ENCODE measurements around the gene SLPI. TPM values are rescaled to one million over a fixed set of nuclear protein-coding genes. Genes with fewer than 3 reads are reported as not detected.

Gene SLPI
- total RNA-seq, 3 donors from 2014 or later (not counting 1 experiment from before 2014, with no cell fraction given) = 0.90 TPM; not detected in 2

GRCh38 chr20:45275338-45275737, 21.0 kb upstream of the SLPI start:
- ATAC-seq = no peak
- 89% methylated on average over 2 of the region's 3 CpGs for WGBS (ENCODE audit: insufficient coverage)

GRCh38 chr20:45269754-45270270, 15.4 kb upstream of the SLPI start:
- DNase-seq = no peak
- intact Hi-C loops (cut with micrococcal nuclease) = no loop called here
- peaks cover 2% of the 10 kb centered on the region for H3K27me3 ChIP-seq (ENCODE audit: control insufficient read depth, insufficient read depth, low read length)
- no peak overlapping the region for H3K27ac Mint-ChIP-seq
- no peak overlapping the region for H3K27ac ChIP-seq (ENCODE audit: low read length)
- no peaks in the 10 kb centered on the region for H3K4me1 Mint-ChIP-seq
- H3K27me3 Mint-ChIP-seq (ENCODE audit: low read depth in 2 of 2) = peaks cover 19 to 76% of the 10 kb centered on the region in 2 donors
- 80% methylated on average over 4 of the region's 4 CpGs for WGBS (ENCODE audit: insufficient coverage)
- no peak for ATAC-seq
- no peaks in the 10 kb centered on the region for H3K36me3 ChIP-seq (ENCODE audit: control insufficient read depth, insufficient read depth, low read length)
- H3K4me3 Mint-ChIP-seq = no peak overlapping the region
- no peaks in the 10 kb centered on the region for H3K9me3 ChIP-seq (ENCODE audit: control insufficient read depth, insufficient read depth, low read length)
- H3K9me3 Mint-ChIP-seq = no peaks in the 10 kb centered on the region
- H3K4me3 ChIP-seq (ENCODE audit: low read length) = no peak overlapping the region
- H3K36me3 Mint-ChIP-seq = no peaks in the 10 kb centered on the region
- TF ChIP-seq CTCF (IDR thresholded peaks at IDR 0.05) = no peak
- H3K4me1 ChIP-seq (ENCODE audit: control insufficient read depth, insufficient read depth, low read length) = no peaks in the 10 kb centered on the region

More at GRCh38 chr20:45275338-45275737, 21.0 kb upstream of the SLPI start:
- H3K4me3 ChIP-seq (ENCODE audit: low read length) = no peak overlapping the region
- H3K27ac ChIP-seq (ENCODE audit: low read length) = no peak overlapping the region
- DNase-seq = no peak
- H3K27ac Mint-ChIP-seq = no peak overlapping the region
- H3K27me3 ChIP-seq (ENCODE audit: control insufficient read depth, insufficient read depth, low read length) = no peaks in the 10 kb centered on the region
- intact Hi-C loops (cut with micrococcal nuclease) = no loop called here
- TF ChIP-seq CTCF (IDR thresholded peaks at IDR 0.05) = no peak
- H3K27me3 Mint-ChIP-seq (ENCODE audit: low read depth in 2 of 2) = peaks cover 32 to 82% of the 10 kb centered on the region in 2 donors
- no peaks in the 10 kb centered on the region for H3K4me1 ChIP-seq (ENCODE audit: control insufficient read depth, insufficient read depth, low read length)
- H3K4me1 Mint-ChIP-seq = no peaks in the 10 kb centered on the region
- no peak overlapping the region for H3K4me3 Mint-ChIP-seq
- no peaks in the 10 kb centered on the region for H3K9me3 Mint-ChIP-seq
- no peaks in the 10 kb centered on the region for H3K36me3 ChIP-seq (ENCODE audit: control insufficient read depth, insufficient read depth, low read length)
- no peaks in the 10 kb centered on the region for H3K9me3 ChIP-seq (ENCODE audit: control insufficient read depth, insufficient read depth, low read length)
- no peaks in the 10 kb centered on the region for H3K36me3 Mint-ChIP-seq

- Histone ChIP-seq H3K27me3 (ENCODE audit: control insufficient read depth, insufficient read depth, low read length) (peaks cover 2% of the 10 kb centered on the region), H3K4me1 (ENCODE audit: control insufficient read depth, insufficient read depth, low read length) (no peaks in the 10 kb centered on the region), H3K27ac (ENCODE audit: low read length) (no peak overlapping the region), H3K36me3 (ENCODE audit: control insufficient read depth, insufficient read depth, low read length) (no peaks in the 10 kb centered on the region), H3K9me3 (ENCODE audit: control insufficient read depth, insufficient read depth, low read length) (no peaks in the 10 kb centered on the region), H3K4me3 (ENCODE audit: low read length) (no peak overlapping the region)
- DNase-seq (no peak), ATAC-seq (no peak)
- H3K27ac Mint-ChIP-seq = no peak overlapping the region
- intact Hi-C loops (cut with micrococcal nuclease) = no loop called here
- H3K4me1 Mint-ChIP-seq = no peaks in the 10 kb centered on the region
- H3K4me3 Mint-ChIP-seq = no peak overlapping the region
- no peak for TF ChIP-seq CTCF (IDR thresholded peaks at IDR 0.05)
- WGBS (ENCODE audit: insufficient coverage) = 76% methylated on average over 2 of the region's 3 CpGs
- no peaks in the 10 kb centered on the region for H3K36me3 Mint-ChIP-seq
- H3K9me3 Mint-ChIP-seq = no peaks in the 10 kb centered on the region
- peaks cover 22 to 76% of the 10 kb centered on the region in 2 donors for H3K27me3 Mint-ChIP-seq (ENCODE audit: low read depth in 2 of 2)
Observed at GRCh38 chr20:45269056-45269455, 14.7 kb upstream of the SLPI start.

- Mint-ChIP-seq H3K27me3 (ENCODE audit: low read depth in 2 of 2) (peaks cover 22 to 73% of the 10 kb centered on the region in 2 donors), H3K4me3 (no peak overlapping the region), H3K9me3 (no peaks in the 10 kb centered on the region), H3K27ac (no peak overlapping the region), H3K36me3 (no peaks in the 10 kb centered on the region), H3K4me1 (no peaks in the 10 kb centered on the region)
- Histone ChIP-seq H3K4me1 (ENCODE audit: control insufficient read depth, insufficient read depth, low read length) (no peaks in the 10 kb centered on the region), H3K9me3 (ENCODE audit: control insufficient read depth, insufficient read depth, low read length) (no peaks in the 10 kb centered on the region), H3K4me3 (ENCODE audit: low read length) (no peak overlapping the region), H3K27me3 (ENCODE audit: control insufficient read depth, insufficient read depth, low read length) (peaks cover 2% of the 10 kb centered on the region), H3K27ac (ENCODE audit: low read length) (no peak overlapping the region), H3K36me3 (ENCODE audit: control insufficient read depth, insufficient read depth, low read length) (no peaks in the 10 kb centered on the region)
- intact Hi-C loops (cut with micrococcal nuclease) = no loop called here
- ATAC-seq (no peak), DNase-seq (no peak)
- no peak for TF ChIP-seq CTCF (IDR thresholded peaks at IDR 0.05)
- WGBS (ENCODE audit: insufficient coverage) = 95% methylated on average over 2 of the region's 3 CpGs
Observed at GRCh38 chr20:45268531-45268930, 14.2 kb upstream of the SLPI start.

Measured in natural killer cell (primary cell).